ENCODE data around the gene CYLD. TPM values are rescaled to one million over a fixed set of nuclear protein-coding genes. Genes with fewer than 3 reads are reported as not detected.

Gene CYLD
- total and polyA plus RNA-seq, 2 experiments from 2014 or later, result 13.6 to 16.1 TPM

DNA sequence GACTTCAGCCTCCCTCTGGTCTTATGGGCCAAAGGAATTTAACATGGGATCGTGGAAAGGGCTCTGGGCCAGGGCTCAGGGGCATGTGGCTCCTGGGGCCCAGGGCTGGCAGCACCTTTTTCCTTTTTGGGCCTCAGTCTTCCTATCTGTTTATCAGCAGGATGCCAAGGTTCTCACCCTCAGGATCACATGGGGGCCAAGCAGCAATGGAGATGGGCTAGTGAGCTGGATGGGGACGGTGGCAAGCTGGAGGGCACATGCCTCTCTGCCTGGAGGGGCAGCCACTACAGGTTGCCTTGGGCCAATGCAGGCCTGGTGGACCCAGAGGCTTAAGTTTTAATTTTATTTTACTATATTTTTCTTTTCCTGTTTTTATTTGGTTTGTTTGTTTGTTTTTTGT, 95.4 kb downstream of the CYLD start:
- no peaks in the 10 kb centered on the region for H3K4me1 ChIP-seq (ENCODE audit: low read depth)
- H3K27me3 ChIP-seq, result peaks cover 25% of the 10 kb centered on the region
- TF ChIP-seq, protein P1, sequence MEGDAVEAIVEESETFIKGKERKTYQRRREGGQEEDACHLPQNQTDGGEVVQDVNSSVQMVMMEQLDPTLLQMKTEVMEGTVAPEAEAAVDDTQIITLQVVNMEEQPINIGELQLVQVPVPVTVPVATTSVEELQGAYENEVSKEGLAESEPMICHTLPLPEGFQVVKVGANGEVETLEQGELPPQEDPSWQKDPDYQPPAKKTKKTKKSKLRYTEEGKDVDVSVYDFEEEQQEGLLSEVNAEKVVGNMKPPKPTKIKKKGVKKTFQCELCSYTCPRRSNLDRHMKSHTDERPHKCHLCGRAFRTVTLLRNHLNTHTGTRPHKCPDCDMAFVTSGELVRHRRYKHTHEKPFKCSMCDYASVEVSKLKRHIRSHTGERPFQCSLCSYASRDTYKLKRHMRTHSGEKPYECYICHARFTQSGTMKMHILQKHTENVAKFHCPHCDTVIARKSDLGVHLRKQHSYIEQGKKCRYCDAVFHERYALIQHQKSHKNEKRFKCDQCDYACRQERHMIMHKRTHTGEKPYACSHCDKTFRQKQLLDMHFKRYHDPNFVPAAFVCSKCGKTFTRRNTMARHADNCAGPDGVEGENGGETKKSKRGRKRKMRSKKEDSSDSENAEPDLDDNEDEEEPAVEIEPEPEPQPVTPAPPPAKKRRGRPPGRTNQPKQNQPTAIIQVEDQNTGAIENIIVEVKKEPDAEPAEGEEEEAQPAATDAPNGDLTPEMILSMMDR (IDR thresholded peaks at IDR 0.05; ENCODE audit: low read depth, low read length), result no peak
- H3K36me3 ChIP-seq, result no peaks in the 10 kb centered on the region
- H3K27ac ChIP-seq, result no peak overlapping the region
- DNase-seq (ENCODE audit: low read depth in 1 of 2, low spot score in 1 of 2), result no peak
- H3K4me3 ChIP-seq, result no peak overlapping the region
- H3K9me3 ChIP-seq (ENCODE audit: low read depth), result no peaks in the 10 kb centered on the region

DNA sequence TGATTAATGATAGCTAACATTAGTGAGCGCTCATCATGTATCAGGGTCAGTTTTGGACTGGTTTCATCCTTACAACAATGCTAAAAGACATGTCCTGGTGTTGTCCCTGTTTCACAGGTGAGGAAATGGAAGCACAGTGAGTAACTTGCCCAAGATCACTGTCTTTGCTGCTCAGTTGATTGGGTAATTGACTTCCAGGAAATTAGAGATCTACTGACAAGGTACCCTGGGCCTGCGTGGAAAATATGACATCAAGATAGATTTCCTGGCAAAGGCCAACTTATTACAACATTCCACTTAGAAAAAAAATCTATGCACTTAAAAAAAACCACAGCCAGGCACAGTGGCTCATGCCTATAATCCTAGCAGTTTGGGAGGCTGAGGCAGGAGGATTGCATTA, 96.3 kb downstream of the CYLD start:
- H3K27ac ChIP-seq, result no peak overlapping the region
- no peaks in the 10 kb centered on the region for H3K9me3 ChIP-seq (ENCODE audit: low read depth)
- no peaks in the 10 kb centered on the region for H3K4me1 ChIP-seq (ENCODE audit: low read depth)
- peak in 1 of 2 donors; percentile 59 for DNase-seq (ENCODE audit: low read depth in 1 of 2, low spot score in 1 of 2)
- H3K36me3 ChIP-seq, result no peaks in the 10 kb centered on the region
- H3K4me3 ChIP-seq, result no peak overlapping the region
- H3K27me3 ChIP-seq, result peaks cover 25% of the 10 kb centered on the region
- TF ChIP-seq, protein P1 (IDR thresholded peaks at IDR 0.05; ENCODE audit: low read depth, low read length), result no peak

DNA sequence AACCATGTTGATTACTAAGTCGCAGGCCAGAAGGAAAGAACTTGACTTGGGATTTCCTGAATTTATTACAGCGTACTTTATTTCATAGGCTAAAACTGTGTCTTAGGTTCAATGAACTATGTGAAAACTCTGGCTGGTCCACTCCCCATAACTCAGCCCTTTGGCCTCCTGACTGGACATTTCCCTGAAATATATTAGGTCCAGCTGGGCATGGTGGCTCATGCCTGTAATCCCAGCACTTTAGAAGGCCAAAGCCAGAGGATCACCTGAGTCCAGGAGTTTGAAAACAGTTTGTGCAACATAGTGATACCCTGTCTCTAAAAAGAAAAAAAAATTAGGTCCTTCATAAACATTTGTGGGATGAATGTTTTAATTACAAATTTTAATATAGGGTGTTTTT, 97.0 kb downstream of the CYLD start:
- TF ChIP-seq, protein P1 (IDR thresholded peaks at IDR 0.05; ENCODE audit: low read depth, low read length), result no peak
- no peak for DNase-seq (ENCODE audit: low read depth in 1 of 2, low spot score in 1 of 2)
- Histone ChIP-seq H3K27ac (no peak overlapping the region), H3K9me3 (ENCODE audit: low read depth) (no peaks in the 10 kb centered on the region), H3K4me1 (ENCODE audit: low read depth) (no peaks in the 10 kb centered on the region), H3K36me3 (no peaks in the 10 kb centered on the region), H3K4me3 (no peak overlapping the region), H3K27me3 (peaks cover 25% of the 10 kb centered on the region)

DNA sequence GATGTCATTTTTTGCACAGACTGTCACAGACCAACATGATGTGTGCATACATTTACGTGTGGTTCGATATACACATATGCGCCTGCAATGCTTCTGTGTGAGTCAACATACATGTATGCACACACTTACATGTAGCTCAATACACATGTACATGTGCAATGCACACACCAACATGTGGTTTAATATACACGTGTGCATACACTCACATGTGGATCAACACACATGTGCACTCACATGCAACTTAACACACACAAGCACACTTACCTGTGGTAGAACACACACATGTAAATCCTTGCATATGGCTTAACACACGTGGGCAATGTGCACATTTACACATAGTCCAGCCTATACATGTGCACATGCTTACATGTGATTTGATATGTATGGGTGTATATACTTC, 97.5 kb downstream of the CYLD start:
- Histone ChIP-seq H3K9me3 (ENCODE audit: low read depth) (no peaks in the 10 kb centered on the region), H3K27ac (no peak overlapping the region), H3K36me3 (no peaks in the 10 kb centered on the region), H3K4me3 (no peak overlapping the region), H3K27me3 (peaks cover 25% of the 10 kb centered on the region), H3K4me1 (ENCODE audit: low read depth) (no peaks in the 10 kb centered on the region)
- DNase-seq (ENCODE audit: low read depth in 1 of 2, low spot score in 1 of 2), result no peak
- TF ChIP-seq, protein P1 (IDR thresholded peaks at IDR 0.05; ENCODE audit: low read depth, low read length), result no peak

DNA sequence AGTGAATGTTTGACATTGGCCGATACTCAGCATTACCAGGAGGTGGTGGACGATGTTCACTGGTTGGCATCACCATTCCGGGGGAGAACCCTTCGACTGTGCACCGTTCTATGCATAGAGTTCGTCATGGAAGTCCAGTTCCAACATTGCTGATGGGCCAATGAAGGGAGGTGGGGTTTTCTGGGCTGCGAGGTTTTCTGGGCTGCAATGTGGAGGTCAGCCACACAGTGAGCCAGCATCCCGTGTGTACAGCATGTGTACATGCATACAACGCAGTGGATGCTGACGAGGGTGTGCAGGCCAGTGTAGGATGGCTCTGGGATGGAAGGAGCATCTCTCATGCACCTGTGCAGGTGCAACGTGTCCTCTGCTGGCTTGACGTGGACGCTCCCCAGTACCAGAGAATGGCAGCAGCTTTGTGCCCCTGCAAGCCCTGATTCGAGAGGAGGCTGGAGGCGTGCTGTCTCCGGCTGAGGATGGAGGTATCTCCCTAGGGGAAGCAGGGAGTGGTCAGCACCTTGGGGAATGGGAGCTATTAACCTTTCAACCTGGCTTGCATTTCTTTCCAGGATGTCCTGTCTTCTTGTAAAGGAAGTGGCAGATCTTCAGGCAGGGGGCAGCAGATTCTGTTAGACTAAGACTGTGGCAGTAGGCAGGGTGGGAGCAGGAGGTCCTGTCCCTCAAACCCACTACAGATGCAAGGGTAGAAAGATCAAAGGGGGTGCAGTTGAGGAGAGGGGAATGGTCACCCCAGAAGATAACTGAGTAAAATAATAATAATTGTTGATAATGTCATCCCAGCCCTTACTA, 98.2 kb downstream of the CYLD start:
- H3K4me3 ChIP-seq, result no peak overlapping the region
- H3K27ac ChIP-seq, result no peak overlapping the region
- peaks cover 25% of the 10 kb centered on the region for H3K27me3 ChIP-seq
- no peaks in the 10 kb centered on the region for H3K4me1 ChIP-seq (ENCODE audit: low read depth)
- DNase-seq (ENCODE audit: low read depth in 1 of 2, low spot score in 1 of 2), result no peak
- no peaks in the 10 kb centered on the region for H3K9me3 ChIP-seq (ENCODE audit: low read depth)
- TF ChIP-seq, protein P1 (IDR thresholded peaks at IDR 0.05; ENCODE audit: low read depth, low read length), result no peak
- H3K36me3 ChIP-seq, result no peaks in the 10 kb centered on the region

All from cardiac muscle cell (in vitro differentiated cells and primary cell).